Keratinocyte (primary cell): Measurements from ENCODE around the gene UVSSA. TPM values are rescaled to one million over a fixed set of nuclear protein-coding genes. Genes with fewer than 3 reads are reported as not detected.

Experiments
- polyA plus RNA-seq, 5 experiments: library from polyadenylated mRNA; depleted of rRNA in 3 of 5; stranded (reverse) in 3 of 5; stranded (forward) in 1 of 5; unstranded in 1 of 5; fragments of >200 nt; gene quantifications; 1 replicate in 1 of 5; 2 replicates in 3 of 5; 3 replicates in 1 of 5; pipeline versions ENCODE4 v1.2.1 to v1.2.3, GENCODE V29; 2011 to 2012; ENCODE audit warnings: missing spikeins in 2 of 5, low read depth in 1 of 5, low replicate concordance in 1 of 5

UVSSA gene
- polyA plus RNA-seq, 1 donor (not counting 4 experiments of a cell fraction or from before 2014, with no cell fraction given) = 4.7 TPM

Other genes starting within 250 kb of the UVSSA start
- gene RNF212, start 233.6 kb upstream of the UVSSA start, polyA plus RNA-seq = 0.16 to 0.28 TPM (median 0.24 TPM) in 3 replicates
- gene SPON2, start 174.6 kb upstream of the UVSSA start, polyA plus RNA-seq = 0.60 to 11.9 TPM (median 3.3 TPM) in 3 replicates
- 46.9 to 74.5 TPM (median 71.9 TPM) in 3 replicates for gene CTBP1, start 98.1 kb upstream of the UVSSA start, polyA plus RNA-seq
- gene MAEA, start 57.3 kb upstream of the UVSSA start, polyA plus RNA-seq = 89.7 to 106 TPM (median 106 TPM) in 3 replicates
- gene NKX1-1, start 59.2 kb downstream of the UVSSA start, polyA plus RNA-seq = not detected in 3 replicates